Metanephros (tissue), 2 donors: ENCODE measurements around the gene MTIF2. TPM values are rescaled to one million over a fixed set of nuclear protein-coding genes. Genes with fewer than 3 reads are reported as not detected.

Experiments used
- small RNA-seq: library from RNA; depleted of rRNA; stranded (forward); fragments of <200 nt; gene quantifications from one replicate; pipeline ENCODE3, GENCODE V24; 2014; ENCODE audit warnings: low replicate concordance
- total RNA-seq: library from RNA; depleted of rRNA; stranded (reverse); fragments of >200 nt; gene quantifications from one replicate; pipeline ENCODE4 v1.2.3, GENCODE V29; 2014

MTIF2 gene
- 22.0 TPM for total RNA-seq

DNA sequence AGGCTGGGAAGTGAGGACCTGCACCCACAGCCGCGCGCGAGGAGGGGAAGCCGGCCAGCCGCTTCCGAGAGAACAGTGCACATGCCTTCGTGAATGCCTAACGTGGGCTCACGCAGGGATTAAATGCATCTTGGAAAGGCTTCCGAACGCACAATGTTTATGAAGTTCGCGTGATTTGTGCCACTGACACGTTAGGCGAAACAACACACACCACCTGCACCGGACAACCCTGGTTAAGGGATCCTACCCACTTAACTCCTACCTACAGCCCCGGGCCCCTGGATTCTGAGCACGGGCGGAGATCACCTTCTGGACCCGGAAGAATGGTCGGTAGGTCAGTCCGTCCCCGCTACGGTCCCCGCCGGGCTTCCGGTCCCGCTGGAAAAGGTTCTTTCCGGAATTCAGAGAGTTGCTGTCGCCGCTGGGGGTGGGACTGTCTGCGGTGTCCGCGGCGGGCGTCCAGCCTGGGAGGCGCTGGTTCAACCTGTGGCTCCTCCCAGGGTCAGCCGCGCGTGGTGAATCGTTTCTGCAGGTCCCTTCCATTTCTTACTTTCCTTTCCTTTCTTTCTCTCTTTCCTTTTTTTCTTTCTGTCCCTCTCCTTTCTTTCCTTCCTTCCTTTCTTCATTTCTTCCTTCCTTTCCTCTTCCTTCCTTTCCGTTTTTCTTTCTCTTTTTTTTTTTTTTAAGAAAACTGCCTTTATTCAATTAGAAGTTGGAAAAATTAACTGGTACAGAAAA, at the start of gene MTIF2:
Gene MTIF2, minus strand, starts transcription at position 325 of the 738 bp plus-strand sequence. CDS start 5,373 bp downstream, outside the sequence.

DNA sequence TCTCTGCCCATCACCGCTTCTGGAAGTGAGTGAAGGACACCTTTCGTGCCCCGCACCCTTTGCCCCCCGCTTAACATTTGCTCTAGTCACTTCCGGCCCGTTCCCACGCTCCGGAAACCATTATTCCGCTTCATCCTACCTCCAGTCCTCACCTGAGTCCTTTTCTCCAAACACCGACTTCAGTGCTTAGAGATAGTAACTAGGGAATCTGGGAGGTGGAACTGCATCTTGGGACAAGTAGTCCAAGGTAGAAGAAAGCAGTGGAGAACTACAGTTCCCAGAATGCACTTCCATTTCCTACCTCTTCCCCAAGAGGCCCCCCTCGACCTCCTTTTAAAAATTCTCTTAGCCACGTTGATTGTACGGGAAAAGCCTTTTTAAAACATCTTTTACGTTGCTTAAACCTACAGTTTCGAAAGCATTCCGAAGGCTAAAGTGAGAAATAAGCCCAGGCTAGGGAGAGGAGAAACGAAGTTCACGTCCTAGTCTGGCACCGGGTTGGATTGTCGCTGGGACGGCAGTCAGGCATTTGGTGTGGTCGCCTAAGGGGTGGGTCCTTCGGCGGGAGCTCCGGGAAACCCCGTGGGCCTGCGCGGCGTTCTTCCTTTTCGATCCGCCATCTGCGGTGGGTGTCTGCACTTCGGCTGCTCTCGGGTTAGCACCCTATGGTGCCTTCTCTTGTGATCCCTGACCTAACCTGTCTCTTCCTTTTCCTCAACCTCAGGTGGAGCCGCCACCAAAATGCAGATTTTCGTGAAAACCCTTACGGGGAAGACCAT, 36.8 kb downstream of the MTIF2 start, which contains the start of the genes CLHC1 and RPS27A:
Gene CLHC1, minus strand, starts transcription at position 210 of the 779 bp plus-strand sequence. CDS start 9,882 bp downstream, outside the sequence.
Gene RPS27A, plus strand, starts transcription at position 605 of the 779 bp plus-strand sequence. Its CDS starts 137 bp downstream, at position 742.

Small RNA genes within 50 kb of the gene (small RNA-seq; reads per million reads assigned to genes)
- not detected for gene RF00019

Other genes starting within 250 kb of the MTIF2 start
- gene RTN4, start 218.8 kb downstream of the MTIF2 start, total RNA-seq: 240 TPM
- 18.7 TPM for gene CLHC1, start 36.9 kb downstream of the MTIF2 start, total RNA-seq
- 979 TPM for gene RPS27A, start 36.5 kb downstream of the MTIF2 start, total RNA-seq
- gene CCDC88A, start 150.6 kb upstream of the MTIF2 start, total RNA-seq: 93.9 TPM